GM18519 (cell line): Measurements from ENCODE around the gene SECISBP2.
"Not testable (repeated sequence)": the region's sequence is repeated elsewhere in the genome, so short reads cannot be mapped to it uniquely, and the experiment has no call there.

Experiments
- ATAC-seq: cut with Tn5 transposase; IDR thresholded peaks from one replicate; pipeline ENCODE4 v1.9.1; 2021; ENCODE audit warnings: mild to moderate bottlenecking, moderate library complexity; ENCODE audit not compliant: unreplicated experiment, low FRiP score

SECISBP2 gene, protein sequence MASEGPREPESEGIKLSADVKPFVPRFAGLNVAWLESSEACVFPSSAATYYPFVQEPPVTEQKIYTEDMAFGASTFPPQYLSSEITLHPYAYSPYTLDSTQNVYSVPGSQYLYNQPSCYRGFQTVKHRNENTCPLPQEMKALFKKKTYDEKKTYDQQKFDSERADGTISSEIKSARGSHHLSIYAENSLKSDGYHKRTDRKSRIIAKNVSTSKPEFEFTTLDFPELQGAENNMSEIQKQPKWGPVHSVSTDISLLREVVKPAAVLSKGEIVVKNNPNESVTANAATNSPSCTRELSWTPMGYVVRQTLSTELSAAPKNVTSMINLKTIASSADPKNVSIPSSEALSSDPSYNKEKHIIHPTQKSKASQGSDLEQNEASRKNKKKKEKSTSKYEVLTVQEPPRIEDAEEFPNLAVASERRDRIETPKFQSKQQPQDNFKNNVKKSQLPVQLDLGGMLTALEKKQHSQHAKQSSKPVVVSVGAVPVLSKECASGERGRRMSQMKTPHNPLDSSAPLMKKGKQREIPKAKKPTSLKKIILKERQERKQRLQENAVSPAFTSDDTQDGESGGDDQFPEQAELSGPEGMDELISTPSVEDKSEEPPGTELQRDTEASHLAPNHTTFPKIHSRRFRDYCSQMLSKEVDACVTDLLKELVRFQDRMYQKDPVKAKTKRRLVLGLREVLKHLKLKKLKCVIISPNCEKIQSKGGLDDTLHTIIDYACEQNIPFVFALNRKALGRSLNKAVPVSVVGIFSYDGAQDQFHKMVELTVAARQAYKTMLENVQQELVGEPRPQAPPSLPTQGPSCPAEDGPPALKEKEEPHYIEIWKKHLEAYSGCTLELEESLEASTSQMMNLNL

DNA sequence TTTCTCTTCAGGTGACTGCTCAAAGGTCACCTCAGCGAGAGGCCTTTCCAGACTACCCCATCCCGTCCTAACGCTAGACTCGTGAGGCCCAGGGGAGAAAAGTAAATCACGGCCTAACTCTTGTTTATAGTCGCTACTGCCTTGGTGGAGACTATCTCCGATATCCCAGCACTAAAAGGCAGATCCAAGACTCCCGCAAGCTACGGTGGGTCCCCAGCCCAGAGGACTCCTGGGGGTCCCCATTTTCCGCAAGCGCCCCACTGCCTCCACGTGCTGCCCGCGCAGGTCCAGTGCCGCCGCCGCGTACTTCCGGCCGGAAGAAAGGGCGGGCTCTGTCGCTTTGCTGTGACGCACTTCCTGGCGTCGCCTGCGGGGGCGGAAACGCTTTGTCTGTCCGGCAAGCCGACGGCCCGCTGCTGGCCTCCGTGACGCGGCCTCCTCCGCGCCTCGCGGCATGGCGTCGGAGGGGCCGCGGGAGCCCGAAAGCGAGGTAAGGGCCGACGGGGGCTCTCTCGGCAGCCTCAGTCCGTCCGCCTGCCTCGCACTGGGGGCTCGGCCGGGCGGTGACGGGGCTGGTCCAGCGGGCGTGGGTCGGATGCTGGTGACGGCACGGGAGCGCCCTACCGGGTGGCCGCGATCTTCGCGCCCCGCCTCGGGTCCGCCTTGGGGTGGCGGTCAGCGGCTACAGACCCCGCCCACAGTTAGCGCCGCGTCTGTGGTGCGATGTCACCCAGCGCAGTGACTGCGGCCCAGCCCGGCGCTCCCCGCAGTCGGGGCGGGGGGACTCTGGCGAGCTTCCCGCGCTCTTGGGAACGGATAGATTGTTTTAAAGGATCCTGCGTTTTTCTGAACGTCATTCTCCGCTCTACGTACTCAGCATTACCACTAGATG is at the start of gene SECISBP2:
Gene SECISBP2, plus strand, starts transcription at position 378 of the 892 bp plus-strand sequence. Its CDS starts 77 bp downstream, at position 455.
- ATAC-seq = peak; percentile 70

DNA sequence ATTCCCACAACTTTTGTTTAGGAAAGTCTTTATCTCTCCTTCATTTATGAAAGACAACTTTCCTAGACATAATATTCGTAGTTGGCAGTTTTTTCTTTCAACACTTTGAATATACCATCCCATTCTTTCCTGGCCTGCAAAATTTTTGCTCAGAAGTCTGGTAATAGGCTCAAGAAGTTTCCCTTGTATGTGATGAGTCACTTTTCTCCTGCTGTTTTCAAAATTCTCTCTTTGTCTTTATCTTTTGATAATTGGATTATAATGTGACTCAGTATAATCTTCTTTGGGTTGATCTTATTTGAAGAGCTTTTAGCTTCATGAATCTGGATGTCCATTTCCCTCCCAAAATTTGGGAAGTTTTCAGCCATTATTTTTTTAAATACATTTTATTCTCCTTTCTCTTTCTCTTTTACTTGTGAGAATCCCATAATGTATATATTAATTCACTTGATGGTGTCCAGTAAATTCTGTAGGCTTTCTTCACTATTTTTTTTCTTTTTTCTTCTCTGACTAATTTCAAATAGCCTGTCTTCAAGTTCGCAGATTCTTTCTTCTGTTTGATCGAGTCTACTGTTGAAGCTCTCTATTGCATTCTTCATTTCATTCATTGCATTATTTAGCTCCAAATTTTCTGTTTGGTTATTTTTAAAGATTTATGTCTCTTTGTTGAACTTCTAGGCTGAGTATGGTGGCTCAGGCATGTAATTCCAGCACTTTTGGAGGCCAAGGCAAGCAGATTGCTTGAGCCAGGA is 44.6 kb upstream of the SECISBP2 start:
- ATAC-seq = no peak

DNA sequence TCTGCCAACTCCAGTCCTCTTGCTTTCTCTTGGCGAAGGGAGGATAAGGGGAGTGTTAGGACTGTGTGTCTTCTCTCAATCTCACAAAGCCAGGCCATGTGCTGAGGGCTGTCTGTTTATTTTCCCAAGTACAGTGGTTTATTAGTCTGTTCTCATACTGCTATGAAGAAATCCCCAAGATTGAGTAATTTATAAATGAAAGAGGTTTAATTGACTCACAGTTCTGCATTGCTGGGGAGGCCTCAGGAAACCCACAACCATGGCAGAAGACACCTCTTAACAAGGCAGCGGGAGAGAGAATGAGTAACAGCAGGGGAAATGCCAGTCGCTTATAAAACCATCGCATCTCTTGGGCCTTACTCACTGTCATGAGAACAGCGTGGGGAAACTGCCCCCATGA is 43.5 kb upstream of the SECISBP2 start:
- no peak for ATAC-seq

DNA sequence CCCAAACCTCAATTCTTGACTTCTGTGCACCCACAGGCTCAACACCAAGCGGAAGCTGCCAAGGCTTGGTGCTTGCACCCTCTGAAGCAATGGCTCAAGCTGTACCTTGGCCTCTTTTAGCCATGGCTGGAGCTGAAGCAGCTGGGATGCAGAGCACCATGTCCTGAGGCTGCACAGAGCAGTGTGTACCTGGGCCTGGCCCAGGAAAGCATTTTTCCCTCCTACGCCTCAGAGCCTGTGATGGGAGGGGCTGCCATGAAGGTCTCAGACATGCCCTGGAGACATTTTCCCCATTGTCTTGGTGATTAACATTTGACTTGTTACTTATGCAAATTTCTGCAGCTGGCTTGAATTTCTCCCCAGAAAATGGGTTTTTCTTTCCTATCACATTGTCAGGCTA is 42.3 kb upstream of the SECISBP2 start:
- not testable (repeated sequence) for ATAC-seq

DNA sequence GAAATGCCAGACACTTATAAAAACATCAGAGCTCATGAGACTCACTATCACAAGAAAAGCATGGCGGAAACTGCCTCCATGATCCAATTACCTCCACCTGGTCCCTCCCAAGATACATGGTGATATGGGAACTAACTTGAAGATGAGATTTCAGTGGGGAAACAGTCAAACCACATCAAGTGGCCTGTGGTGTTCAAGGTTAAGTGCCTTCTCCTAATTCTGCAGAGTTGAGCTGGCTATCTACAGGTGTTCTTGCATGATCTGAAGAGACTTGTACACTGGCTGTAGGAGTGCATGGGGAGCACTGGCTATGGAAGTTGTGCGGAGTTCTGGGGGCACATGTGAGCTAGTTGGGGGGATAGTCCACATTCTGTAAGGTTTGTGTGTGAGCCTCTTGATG is 41.3 kb upstream of the SECISBP2 start:
- ATAC-seq = no peak

DNA sequence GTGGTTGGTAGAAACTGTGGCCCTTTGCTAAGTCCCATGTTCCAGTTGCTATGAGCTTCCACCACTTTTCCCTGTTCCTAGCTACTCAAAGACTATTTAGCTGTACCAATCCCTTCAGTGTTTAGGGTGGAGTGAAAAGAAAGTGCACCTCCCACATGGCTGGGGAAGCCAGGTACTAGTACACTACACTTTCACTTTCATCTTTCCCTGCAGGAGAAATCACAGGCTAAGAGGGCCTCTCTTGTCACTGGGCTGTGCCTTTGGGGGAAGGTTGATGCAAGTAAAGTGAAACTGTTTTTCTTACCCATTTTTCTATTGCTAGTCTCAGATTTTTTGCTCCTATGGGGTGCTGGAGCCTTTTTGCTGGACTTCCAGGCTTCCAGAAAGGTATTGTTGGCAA is 40.8 kb upstream of the SECISBP2 start:
- no peak for ATAC-seq

DNA sequence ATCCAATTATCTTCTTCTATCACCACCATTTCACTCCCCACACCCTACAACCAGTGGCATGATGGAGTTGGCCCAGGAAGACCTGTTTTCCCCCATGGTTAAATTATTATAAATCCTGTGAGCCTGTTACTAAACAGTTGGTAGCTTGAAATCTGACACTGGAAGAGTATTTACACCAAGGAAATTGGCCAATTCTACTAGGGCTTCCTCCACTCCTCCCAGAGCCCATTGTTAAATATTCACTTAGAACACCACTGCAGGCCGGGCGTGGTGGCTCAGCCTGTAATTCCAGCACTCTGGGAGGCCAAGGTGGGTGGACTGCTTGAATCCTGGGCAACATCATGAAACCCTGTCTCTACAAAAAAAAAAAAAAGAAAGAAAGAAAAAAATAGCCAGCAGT is 39.7 kb upstream of the SECISBP2 start:
- ATAC-seq = no peak

DNA sequence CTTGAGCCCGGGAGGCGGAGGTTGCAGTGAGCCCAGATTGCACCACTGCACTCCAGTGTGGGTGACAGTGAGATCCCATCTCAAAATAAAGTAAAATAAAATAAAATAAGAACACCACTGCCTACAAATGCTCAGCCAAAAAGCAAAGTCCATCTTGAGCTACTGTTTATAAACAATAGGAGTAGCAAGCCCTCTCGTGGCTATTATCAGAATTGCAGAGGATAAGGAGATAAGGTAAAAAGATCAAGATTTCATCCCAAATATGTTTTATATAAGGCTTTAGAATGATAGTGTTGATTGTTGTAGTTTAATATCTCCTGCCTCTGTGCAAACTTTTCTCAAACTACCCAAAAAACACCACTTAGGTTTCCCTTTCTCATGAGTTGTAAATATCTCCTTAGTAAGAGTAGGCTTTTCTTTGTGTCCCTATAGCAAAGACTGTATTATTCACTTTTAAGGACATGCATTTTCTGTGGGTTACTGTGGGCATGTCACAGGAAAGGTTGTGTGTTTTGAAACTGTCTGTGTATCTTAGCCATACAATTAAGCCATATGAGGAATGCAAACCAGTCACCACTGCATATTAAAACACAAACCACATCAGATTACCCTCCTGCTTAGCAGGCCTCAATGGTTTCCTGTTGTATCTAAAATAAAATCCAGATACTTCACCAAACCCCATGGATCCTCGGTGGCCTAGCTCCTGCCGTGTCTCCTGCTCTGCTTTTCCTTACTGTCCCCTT is 39.1 kb upstream of the SECISBP2 start:
- ATAC-seq = no peak

DNA sequence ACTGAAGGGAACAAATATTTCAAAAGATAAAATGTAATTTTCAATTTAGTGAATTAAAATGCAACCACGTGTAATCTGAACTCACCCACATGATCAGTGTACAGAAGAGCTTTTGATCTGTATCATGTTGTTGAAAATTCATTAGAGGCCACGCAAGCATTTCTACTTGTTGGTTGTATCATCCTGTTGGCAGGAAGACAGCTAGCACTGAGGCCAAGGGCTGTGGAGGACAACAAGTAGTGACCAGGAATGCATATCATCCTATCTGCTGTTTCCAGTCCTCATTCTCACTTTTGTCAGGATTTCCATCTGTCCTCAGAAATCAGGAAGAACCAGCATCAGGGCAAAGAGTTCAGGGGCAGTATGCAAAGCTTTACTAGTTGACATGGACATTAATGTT is 37.2 kb upstream of the SECISBP2 start:
- no peak for ATAC-seq

DNA sequence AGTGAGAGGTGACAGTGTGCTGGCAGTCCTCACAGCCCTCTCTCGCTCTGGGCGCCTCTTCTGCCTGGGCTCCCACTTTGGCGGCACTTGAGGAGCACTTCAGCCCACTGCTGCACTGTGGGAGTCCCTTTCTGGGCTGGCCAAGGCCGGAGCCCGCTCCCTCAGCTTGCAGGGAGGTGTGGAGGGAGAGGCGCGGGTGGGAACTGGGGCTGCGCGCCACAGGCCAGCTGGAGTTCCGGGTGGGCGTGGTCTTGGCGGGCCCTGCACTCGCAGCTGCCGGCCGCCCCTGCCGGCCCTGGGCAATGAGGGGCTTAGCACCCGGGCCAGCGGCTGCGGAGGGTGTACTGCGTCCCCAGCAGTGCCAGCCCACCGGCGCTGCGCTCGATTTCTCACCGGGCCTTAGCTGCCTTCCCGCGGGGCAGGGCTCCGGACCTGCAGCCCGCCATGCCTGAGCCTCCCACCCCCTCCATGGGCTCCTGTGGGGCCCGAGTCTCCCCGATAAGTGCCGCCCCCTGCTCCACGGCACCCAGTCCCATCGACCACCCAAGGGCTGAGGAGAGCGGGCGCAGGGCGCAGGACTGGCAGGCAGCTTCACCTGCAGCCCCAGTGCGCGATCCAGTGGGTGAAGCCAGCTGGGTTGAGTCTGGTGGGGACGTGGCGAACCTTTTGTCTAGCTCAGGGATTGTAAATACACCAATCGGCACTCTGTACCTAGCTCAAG is 35.9 kb upstream of the SECISBP2 start:
- ATAC-seq = not testable (repeated sequence)

DNA sequence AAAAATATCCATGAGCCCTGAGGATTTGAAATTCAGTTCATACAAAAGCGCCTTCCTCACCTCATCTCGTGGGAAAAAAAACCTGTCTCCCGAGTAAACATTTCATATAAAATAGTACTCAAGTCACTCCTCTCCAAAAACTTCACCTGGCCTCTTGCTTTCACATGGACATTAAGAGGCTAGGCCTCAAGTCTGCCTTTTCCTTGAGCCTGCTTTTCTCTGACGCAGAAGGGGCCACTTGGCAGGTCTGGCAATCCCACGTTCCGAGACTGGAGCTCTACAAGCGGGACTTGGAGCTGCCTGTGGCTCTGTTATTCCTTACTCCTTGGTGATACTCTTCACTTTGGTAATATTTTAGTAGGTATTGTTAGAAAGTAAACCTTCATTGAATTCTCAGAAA is 34.2 kb upstream of the SECISBP2 start:
- ATAC-seq = no peak

DNA sequence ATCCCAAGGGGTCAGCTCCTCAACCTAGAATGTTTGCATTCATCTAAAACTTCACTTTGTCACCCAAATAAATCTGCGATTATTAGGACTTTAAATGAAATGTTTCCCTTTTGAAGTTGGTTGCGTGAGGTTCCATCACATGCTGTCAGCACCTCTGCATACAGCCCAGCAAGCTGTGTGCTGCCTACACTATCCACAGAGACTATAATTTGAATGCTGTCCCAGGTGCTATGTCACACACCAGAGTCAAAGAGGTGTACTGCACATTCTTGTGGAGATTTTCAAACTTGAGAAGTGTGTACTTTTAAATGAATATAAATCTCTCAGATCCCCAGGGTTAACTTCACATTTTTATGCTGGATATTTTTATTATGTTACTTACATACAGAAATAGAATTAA is 26.6 kb upstream of the SECISBP2 start:
- no peak for ATAC-seq

DNA sequence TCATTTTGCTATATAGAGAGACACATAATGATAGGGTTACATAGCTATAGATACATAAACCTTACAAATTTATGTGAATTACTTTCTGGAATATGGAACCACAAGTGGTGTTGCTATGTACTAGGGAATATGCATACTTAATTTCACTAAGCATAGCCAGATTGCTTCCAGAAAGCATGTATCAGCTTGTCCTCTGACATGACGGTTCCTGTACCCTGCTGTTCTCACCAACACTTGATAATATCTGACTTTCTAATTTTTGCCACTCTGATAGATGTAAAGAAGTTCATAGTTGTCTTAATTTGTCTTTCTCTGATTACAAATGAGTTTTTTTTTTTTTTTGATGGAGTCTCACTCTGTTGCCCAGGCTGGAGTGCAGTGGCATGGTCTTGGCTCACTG is 25.3 kb upstream of the SECISBP2 start:
- no peak for ATAC-seq

DNA sequence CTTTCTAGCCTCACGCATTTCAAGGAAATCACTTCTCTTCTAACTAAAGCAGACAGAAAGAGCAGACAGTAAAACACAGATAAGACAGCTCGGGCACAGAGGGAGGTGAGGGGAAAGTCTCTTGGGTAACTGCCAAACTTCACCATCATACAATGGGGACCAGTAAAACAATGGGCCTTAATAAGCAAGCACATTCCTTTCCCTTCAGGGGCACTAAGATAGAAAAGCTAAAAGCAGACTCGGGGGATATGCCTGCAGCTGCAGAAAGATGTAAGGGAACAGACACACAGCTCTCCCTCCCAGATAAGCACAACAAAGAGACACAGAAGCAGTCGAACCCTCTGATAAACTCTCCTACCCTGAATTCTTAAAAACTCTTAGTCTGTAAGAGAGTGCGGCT is 22.9 kb upstream of the SECISBP2 start:
- ATAC-seq = no peak

DNA sequence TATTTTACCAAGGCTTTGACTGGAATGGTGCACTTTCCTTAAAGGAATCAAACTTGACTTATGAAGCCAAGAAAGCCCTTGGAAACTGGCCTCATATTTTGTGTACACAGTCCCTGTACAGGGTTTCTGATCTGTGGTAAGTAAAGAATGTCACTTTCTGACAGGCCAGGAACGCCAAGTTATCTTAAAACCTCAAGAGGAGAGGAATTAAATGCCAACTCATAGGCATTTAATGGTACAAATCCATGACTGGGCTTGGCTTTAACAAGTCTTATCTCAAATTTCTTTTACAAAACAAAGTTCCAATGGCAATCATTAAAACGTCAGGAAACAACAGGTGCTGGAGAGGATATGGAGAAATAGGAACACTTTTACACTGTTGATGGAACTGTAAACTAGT is 16.3 kb upstream of the SECISBP2 start:
- not testable (repeated sequence) for ATAC-seq

DNA sequence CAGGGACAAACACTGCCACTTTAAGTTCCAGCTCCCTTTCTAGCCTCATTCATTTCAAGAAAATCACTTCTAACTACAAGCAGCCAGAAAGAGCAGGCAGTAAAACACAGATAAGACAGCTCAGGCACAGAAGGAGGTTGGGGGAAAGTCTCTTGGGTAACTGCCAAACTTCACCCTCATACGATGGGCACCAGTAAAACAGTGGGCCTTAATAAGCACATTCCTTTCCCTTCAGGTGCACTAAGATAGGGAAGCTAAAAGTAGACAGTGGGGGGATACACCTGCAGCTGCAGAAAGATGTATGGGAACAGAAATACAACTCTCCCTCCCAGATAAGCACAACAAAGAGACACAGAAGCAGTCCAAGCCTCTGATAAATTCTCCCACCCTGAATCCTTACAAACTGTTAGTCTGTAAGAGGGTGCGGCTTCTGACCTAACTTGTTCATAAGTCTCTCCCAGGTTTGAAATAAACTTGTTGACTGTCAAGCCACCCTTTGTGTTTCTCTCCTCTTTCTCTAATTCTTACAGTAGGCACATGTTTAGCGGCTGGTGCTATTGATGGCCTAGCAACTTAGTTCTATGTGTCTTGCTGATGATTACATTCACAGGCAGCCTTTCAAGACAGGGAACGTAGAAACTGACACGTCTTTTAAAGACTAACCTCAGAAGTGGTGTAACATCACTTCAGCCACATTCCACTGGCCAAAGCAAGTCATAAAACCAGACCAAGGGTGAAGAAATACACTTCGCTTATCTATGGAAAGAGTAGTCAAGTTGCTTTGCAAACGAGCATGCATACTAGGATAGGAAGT is 14.1 kb upstream of the SECISBP2 start:
- ATAC-seq = peak; percentile 19

DNA sequence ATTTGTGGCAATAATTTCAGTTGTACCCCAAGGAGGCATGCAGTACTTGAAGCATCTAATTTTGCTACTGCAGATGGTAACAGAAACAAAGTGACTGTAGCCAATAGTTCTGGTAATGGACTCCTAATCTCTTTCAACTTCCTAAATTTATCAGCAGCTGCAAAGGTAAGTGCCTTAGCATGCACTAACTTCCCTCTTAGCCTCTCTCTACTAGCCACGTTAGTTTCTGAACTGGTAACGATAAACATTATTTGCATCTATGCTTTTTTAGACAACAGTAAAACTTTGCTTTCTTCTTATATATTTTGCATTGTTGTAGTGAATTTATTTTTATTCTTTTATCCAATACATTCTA is 13.5 kb upstream of the SECISBP2 start:
- peak; percentile 49 for ATAC-seq

DNA sequence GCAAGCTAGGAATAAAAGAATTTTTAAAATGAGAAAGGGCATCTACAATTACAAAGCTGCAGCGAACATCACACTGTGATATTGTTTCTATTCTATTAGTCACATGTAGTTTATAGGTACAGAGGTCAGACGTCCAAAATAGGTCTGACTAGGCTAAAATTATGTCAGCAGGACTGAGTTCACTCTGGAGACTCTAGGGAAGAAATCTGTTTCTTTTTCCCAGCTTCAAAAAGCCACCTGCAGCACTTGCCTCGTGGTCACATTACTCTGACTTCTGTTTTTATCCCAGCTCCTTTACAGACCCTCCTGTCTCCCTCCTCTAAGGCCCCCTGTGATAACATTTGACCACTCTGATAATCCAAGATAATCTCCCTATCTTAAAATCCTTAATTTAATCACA is 12.4 kb upstream of the SECISBP2 start:
- no peak for ATAC-seq
